Left ventricle myocardium superior (tissue), 1 donor: ENCODE data around the gene TEX19. TPM values are rescaled to one million over a fixed set of nuclear protein-coding genes. Genes with fewer than 3 reads are reported as not detected.
"Not testable (repeated sequence)": the region's sequence is repeated elsewhere in the genome, so short reads cannot be mapped to it uniquely, and the experiment has no call there.

ENCODE experiments used
- ATAC-seq: fragments of 200-7000 bp; cut with Tn5 transposase; one replicate; pipeline ENCODE4 v1.9.1; 2020; ENCODE audit warnings: mild to moderate bottlenecking, moderate library complexity
- DNase-seq: peaks from one replicate; pipeline ENCODE4 v3.0.0-alpha.2; 2020
- intact Hi-C: fragments of 100-400 bp; cut with micrococcal nuclease; formaldehyde crosslinking; loops from one replicate; pipeline ENCODE4 v1.11.0; 2022
- total RNA-seq: library from RNA; stranded (reverse); fragmentation: NEBNext Ultra II Directional; extraction: Animal tissue kit (Norgen Biotek cat#: 25700); gene quantifications from one replicate; pipeline ENCODE4 v1.2.1, GENCODE V29; 2021
- donor health status: DM: no; HTN: yes; CAD: no; lungs with severe emphysema.

Gene TEX19
- total RNA-seq, 1 donor from 2014 or later, result not detected

GRCh38 chr17:82396601-82397435 is 37.8 kb downstream of the TEX19 start:
- DNase-seq, result no peak
- intact Hi-C loops, result no loop called here
- ATAC-seq, result peak; percentile 72

GRCh38 chr17:82397449-82398335 is 38.6 kb downstream of the TEX19 start:
- peak; percentile 31 for DNase-seq
- no peak for ATAC-seq
- intact Hi-C loops, result no loop called here

- DNase-seq, result peak; percentile 74
- peak; percentile 43 for ATAC-seq
- intact Hi-C loops, result no loop called here
These were observed 40.0 kb downstream of the TEX19 start for GRCh38 chr17:82399041-82399441.

GRCh38 chr17:82399601-82400101 is 40.6 kb downstream of the TEX19 start:
- no peak for DNase-seq
- ATAC-seq, result peak; percentile 17
- intact Hi-C loops, result loop anchor here (10.0 kb wide), 1 partner anchor 45 kb away; the partner anchor contains the start of gene TEX19

- ATAC-seq (peak; percentile 16), DNase-seq (no peak)
- intact Hi-C loops, result loop anchor here (10.0 kb wide), 1 partner anchor 45 kb away; the partner anchor contains the start of gene TEX19
These were observed 41.2 kb downstream of the TEX19 start for GRCh38 chr17:82400206-82400605.

GRCh38 chr17:82400830-82401229 is 41.8 kb downstream of the TEX19 start:
- intact Hi-C loops, result loop anchor here (10.0 kb wide), 1 partner anchor 46 kb away; the partner anchor contains the start of gene TEX19
- DNase-seq (peak; percentile 63), ATAC-seq (peak; percentile 13)

- DNase-seq (no peak), ATAC-seq (no peak)
- intact Hi-C loops, result loop anchor here (10.0 kb wide), 1 partner anchor 48 kb away; the partner anchor contains the start of gene TEX19
These were observed 43.8 kb downstream of the TEX19 start for GRCh38 chr17:82402865-82403264.

GRCh38 chr17:82403662-82404660 is 44.9 kb downstream of the TEX19 start:
- ATAC-seq, result no peak
- intact Hi-C loops, result loop anchor here (10.0 kb wide), 1 partner anchor 49 kb away; the partner anchor contains the start of gene TEX19
- no peak for DNase-seq

- ATAC-seq (no peak), DNase-seq (no peak)
- intact Hi-C loops, result loop anchor here (10.0 kb wide), 1 partner anchor 50 kb away; the partner anchor contains the start of gene TEX19
These were observed 46.0 kb downstream of the TEX19 start for GRCh38 chr17:82405051-82405450.

GRCh38 chr17:82406131-82406671 is 47.2 kb downstream of the TEX19 start:
- no peak for ATAC-seq
- no peak for DNase-seq
- intact Hi-C loops, result loop anchor here (10.0 kb wide), 1 partner anchor 51 kb away; the partner anchor contains the start of gene TEX19

- DNase-seq (peak; percentile 72), ATAC-seq (peak; percentile 97)
- intact Hi-C loops, result loop anchor here (10.0 kb wide), 1 partner anchor 52 kb away; the partner anchor contains the start of gene TEX19
These were observed 48.2 kb downstream of the TEX19 start for GRCh38 chr17:82407255-82407654.

- intact Hi-C loops, result loop anchor here (10.0 kb wide), 1 partner anchor 54 kb away; the partner anchor contains the start of gene TEX19
- ATAC-seq, result no peak
- DNase-seq, result no peak
These were observed 49.4 kb downstream of the TEX19 start for GRCh38 chr17:82408288-82408937.

- intact Hi-C loops, result loop anchor here (10.0 kb wide), 1 partner anchor 54 kb away; the partner anchor contains the start of gene TEX19
- no peak for DNase-seq
- ATAC-seq, result no peak
These were observed 49.9 kb downstream of the TEX19 start for GRCh38 chr17:82408938-82409318.

GRCh38 chr17:82410014-82410716 is 51.1 kb downstream of the TEX19 start:
- intact Hi-C loops, result no loop called here
- DNase-seq (no peak), ATAC-seq (no peak)

GRCh38 chr17:82411396-82412053 is 52.5 kb downstream of the TEX19 start:
- intact Hi-C loops, result no loop called here
- DNase-seq, result no peak
- no peak for ATAC-seq

GRCh38 chr17:82412081-82412480 is 53.0 kb downstream of the TEX19 start:
- ATAC-seq, intact Hi-C loops, DNase-seq: not testable (repeated sequence)
